ENCODE data around the gene CLDN12. TPM values are rescaled to one million over a fixed set of nuclear protein-coding genes. Genes with fewer than 3 reads are reported as not detected.

The CLDN12 gene
- 10 to 100 TPM; 45.8 to 48.8 (median 46.9) TPM for polyA plus RNA-seq (ENCODE audit: insufficient read length in 3 of 3)

DNA sequence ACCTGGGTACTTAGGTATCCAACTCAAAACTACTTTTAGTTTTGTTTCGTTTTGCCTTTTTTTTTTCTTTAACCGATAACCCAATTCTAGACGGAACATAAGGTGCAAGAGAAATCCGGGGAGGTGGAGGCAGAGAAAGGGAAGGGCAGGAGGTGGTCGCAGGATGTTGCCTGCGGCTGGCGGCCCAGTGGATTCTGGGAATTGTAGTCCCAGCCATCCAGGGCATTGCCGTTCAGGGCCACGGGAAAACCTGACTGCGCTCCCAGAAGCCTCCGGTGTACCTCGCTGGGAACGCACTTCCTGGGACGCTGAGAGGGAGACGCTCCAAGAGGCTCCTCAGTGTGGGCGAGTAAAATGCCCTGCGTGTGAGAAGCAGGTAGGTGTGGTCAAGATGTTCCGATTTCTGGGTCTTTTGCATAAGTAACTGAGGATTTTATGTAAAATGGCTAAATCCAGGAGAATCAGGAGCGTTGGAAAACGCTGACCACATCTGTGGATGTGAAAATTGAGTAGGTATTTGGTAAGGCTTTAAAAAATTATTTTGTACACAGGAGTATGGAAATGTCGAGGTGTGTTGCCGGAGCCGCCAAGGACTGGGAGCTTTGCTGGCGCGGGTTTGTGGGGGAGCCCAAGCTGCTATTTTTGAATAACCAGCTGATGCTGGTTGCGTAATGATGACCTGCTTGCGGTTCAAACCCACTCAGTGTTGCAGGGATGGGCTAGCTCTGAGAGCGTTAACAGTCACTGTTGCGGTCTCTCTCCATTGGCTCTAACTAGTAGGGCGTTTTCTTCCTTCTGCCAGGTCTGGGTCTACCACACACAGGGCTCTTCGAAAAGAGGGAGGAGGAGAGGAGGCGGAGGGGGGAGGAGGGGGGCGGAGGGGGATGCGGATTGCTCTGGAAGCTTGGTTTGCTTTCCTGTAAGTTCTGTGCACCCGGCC lies at the start of gene CLDN12:
Gene CLDN12 (plus strand): TSS at position 288 of the 940 bp plus-strand sequence. CDS start 9,216 bp downstream, outside the sequence.
- DNase-seq (ENCODE audit: low read depth in 3 of 3, low spot score in 2 of 3), result peak; percentile 74 to 80 (median 75)

DNA sequence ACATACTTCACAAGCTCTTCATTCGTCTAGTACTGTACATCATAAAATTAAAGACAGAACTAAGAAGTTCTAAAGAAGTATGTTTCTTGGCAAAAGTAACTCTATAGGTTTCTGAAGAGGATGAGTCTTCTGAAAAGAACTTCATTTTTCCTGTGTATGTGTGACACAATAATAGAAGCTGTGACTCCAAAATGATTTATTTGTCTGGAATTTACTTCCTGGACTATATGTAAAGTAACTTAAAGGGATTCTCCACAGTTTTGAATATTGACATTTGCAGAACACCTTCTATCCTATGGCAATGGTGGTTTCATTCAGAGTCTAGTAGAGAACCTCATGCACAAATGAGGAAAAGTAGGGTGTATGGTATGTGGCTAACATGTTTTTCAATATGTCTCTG lies 19.8 kb upstream of the CLDN12 start:
- no peak for DNase-seq (ENCODE audit: low read depth in 3 of 3, low spot score in 2 of 3)

DNA sequence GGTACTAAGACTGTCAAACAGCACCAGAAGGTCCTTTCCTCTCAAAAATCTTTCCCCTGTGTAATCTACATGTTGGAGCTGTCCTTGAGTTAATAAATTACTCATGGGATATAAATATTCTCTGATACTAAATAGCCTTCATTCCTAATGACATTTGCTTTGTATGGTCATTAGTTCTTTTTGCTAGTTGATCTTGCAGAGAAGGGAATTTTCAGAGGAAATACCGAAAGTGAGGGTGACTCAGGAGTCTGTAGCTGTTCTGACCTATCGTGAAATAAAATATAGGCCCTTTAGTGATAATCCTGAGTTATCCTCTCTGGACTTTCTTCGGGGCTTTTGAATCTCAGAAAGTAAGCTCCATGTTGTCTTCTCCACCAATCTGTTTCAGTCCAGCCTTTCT lies 19.4 kb upstream of the CLDN12 start:
- no peak for DNase-seq (ENCODE audit: low read depth in 3 of 3, low spot score in 2 of 3)

DNA sequence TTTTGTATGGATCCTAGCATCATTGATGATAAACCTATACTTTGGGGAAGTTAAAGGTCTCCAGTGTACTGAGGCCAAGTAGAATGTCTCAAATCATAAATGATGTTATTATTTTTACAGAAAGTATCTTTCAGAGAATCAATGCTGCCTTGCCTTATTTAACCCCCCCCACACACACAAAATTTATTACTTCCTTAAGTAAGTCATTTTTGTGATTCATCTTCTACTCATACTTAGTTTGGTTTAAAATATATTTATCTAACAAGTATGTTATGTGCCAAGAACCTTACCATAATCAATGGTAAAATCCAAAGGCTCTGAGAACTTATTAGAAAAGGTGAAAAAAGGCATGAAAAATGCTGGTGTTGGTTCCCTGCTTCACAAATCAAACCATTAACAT lies 18.8 kb upstream of the CLDN12 start:
- DNase-seq (ENCODE audit: low read depth in 3 of 3, low spot score in 2 of 3), result no peak

DNA sequence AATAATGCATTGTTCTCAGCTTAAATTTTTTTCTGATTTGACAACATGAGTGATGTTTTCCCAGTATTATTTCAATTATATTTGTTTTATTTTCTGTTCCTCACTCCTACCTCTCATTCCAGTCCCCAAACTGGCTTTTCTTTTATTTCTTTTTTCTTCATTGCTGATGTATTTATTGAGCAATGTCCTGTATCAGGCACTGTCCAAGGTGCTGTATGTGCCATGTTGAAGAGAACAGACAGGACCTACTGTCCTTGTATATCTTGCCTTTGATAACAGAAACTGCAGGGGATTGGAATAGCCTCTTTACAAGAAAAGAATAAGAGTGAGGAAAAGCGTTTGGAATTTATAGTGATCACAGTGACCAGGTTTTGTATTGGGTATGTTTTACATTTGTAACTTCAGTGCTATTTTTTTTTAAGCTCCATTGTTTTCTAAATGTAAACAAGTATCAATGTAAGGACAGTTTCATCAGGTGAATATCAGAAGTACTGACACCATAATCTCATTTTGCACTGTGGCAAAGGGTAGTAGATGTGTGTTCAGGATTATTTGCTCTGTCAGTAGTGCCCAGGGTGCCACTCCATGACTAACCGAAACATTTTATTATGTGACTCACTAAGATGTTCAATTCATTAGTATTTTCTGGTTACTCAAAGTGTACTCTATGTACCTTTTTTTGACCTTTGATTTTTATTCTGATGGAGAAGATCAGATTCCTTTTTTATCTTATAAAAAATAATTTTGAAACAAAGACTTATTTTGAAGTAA lies 15.6 kb upstream of the CLDN12 start:
- DNase-seq (ENCODE audit: low read depth in 3 of 3, low spot score in 2 of 3), result no peak

DNA sequence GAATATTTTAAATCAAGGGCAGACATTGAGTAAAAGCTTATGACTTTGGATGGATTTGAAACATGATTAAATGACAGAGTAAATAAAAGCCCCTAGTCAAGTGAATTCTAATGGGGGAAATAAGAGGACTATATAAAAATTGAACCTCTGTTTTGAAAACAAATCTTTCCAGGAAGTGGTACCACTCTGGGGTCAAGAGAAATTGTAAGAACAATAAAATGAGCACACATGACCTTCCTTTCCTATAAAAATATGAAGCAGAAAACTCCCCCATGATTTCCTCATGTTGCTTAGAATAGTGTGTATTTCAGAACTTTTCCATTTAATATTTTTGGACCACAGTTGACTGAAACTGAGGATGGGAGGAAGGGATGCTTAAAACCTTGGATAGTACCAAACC lies 12.3 kb upstream of the CLDN12 start:
- DNase-seq (ENCODE audit: low read depth in 3 of 3, low spot score in 2 of 3), result no peak

DNA sequence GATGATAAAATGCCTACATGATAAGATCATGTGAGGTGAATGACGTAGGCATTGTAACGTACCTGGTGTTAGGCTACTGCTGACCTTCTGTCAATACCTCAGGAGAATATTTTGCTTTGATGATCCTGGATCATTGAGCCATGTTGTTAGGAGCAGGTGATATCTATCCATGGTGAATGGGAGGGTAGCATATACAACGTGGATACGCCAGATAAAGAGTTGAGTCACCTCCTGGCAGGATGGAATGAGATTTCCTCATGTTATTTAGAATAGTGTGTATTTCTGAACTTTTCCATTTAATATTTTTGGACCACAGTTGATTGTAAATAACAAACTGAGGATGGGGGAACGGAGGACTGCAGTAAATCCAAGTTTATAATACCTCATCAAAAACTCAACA lies 11.8 kb upstream of the CLDN12 start:
- no peak for DNase-seq (ENCODE audit: low read depth in 3 of 3, low spot score in 2 of 3)

DNA sequence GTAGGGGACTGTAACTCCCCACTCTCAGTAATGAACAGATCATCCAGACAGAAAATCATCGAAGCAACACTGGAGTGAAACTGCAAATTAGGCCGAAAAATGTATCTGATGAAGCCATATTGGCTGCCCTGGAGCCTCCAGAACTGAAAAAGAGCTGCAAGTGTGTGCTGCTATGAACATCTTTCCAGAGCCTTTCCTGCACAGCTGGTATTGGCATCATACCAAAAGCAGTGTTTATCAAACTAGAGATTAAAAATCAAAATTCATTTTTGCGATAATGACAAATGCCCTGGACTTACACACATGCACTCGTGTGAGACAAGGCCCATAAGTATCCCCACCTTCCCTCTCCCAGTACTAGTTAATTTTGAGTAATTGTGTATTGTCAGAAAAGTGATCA lies 6.8 kb upstream of the CLDN12 start:
- no peak for DNase-seq (ENCODE audit: low read depth in 3 of 3, low spot score in 2 of 3)

DNA sequence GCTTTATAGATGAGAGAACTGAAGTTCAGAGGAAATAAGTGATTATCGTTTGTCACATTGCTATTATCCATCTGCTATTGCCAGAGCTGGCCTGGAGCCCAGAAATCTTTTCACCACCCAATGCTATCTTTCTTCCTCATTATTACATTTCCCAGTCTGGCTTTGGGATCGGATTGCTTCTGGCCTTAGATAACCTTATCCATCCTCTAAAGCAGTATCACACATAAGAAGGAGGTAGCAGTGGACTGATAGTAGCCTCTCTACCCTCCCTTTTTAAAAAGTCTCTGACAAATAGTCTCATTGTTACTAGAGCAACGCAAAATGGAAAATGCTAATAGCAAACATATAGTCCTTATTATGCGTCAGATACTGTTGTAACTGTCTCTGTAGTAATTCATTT lies 1.3 kb upstream of the CLDN12 start:
- no peak for DNase-seq (ENCODE audit: low read depth in 3 of 3, low spot score in 2 of 3)

DNA sequence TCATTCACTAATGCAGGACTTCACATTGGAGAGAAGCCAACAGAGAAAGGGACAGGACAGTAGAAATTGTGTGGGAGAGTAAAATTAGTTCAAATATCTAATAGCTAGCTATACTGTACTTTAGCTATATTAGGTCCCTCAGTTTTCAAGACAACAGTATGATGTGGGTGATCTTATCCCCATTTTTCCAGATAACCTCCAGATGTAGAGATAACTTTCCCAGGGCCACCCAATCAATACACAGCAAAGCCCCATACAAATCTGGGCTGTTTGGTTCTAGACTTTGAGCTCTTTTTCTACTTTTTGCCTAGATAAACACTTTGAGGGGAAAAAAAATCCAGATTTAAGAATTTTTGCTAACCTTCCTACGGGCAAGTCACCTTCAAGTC lies 482 bp upstream of the CLDN12 start:
- no peak for DNase-seq (ENCODE audit: low read depth in 3 of 3, low spot score in 2 of 3)

DNA sequence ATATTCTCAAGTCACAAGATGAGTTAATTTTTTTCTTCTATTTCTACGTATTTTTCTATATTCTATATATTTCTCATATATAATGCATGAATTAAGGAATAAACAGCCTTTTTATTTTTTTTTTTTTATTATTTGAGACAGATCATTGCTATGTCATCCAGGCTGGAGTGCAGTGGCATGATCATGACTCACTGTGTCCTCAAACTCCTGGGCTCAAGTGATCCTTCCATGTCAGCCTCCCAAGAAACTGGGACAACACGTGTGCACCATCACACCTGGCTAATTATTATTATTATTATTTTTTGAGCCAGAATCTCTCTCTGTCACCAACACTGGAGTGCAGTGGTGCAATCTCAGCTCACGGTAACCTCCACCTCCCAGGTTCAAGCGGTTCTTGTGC lies 1.5 kb downstream of the CLDN12 start:
- DNase-seq (ENCODE audit: low read depth in 3 of 3, low spot score in 2 of 3), result no peak

DNA sequence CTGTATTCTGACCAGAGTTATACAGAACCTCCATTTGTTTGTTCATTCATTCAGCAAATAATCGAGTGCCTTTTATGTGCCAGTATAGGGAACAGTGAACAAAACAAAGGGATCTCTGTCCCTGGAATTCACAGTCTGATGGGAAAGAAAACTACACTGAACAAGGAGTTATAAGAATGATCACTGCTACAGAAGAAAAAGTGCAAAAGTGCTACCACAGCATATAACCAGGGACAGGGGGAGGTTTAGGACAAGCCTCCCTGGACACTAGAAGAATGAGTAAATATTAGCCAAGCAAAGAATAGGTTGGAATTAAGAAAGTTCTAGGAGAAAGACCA lies 4.2 kb downstream of the CLDN12 start:
- DNase-seq (ENCODE audit: low read depth in 3 of 3, low spot score in 2 of 3), result no peak

DNA sequence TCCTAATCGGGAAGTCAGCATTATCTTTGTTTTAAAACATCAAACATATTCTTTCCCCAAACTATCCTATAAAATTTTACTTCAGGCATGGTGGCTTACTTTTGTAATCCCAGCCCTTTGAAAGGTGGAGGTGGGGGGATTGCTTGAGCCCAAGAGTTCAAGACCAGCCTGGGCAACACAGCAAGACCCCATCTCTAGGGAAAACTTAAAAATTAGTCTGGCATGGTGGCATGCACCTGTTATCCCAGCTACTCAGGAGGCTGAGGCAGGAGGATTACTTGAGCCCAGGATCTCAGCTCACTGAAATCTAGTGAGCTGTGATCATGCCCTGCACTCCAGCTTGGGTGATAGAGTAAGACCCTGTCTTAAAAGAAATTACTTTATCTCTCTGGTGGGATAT lies 4.9 kb downstream of the CLDN12 start:
- DNase-seq (ENCODE audit: low read depth in 3 of 3, low spot score in 2 of 3), result no peak

DNA sequence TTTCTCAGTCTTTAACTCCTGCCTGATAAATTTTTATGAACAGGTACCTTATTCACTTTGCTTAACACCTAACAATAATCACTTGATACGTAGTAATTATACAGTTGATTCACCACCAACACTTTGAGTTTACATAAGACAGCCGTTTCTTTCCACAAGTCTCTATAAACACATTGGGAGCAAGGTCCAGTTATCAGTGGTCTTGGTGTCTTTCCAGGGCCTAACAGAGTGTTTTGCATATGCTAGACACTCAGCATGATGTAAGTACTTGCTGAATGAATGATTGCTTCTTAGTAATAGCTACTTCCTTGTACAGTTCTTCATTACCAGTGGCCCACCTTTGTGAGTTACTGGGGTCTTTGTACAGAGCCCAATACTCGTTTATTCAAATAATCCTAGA lies 6.4 kb downstream of the CLDN12 start:
- no peak for DNase-seq (ENCODE audit: low read depth in 3 of 3, low spot score in 2 of 3)

DNA sequence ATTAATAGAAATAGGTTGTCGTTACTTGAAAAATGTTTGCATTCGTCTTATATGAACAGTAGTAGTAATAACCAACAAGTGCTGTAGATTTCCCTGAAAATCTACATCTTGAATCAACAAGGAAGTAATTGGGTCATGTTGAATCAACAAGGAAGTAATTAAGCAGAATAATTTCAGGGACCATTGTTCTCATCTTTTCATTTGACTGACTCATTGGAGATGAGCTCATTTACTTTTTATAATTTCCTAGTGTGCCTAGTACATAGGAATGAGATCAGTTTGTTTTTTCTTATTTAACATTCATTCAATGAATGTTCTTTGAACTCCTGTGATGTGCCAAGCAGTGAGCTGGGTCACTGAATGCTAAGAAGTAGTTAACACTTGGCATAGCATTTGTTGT lies 8.2 kb downstream of the CLDN12 start:
- DNase-seq (ENCODE audit: low read depth in 3 of 3, low spot score in 2 of 3), result no peak

DNA sequence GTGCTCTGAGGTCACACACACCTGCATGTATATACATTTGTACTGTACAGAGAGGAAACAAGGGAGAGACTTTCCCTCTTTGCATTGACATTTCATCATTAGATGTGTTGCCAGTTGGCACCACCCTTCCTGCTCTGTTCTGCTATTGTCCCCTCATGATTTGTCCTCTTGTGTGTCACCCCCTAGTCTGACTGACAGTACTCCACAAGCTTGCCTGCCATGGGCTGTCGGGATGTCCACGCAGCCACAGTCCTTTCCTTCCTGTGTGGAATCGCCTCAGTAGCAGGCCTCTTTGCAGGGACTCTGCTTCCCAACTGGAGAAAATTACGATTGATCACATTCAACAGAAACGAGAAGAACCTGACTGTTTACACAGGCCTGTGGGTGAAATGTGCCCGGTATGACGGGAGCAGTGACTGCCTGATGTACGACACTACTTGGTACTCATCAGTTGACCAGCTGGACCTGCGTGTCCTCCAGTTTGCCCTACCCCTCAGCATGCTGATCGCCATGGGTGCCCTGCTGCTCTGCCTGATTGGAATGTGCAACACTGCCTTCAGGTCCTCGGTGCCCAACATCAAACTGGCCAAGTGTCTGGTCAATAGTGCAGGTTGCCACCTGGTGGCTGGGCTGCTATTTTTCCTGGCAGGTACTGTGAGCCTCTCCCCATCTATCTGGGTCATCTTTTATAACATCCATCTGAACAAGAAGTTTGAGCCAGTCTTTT lies 9.4 kb downstream of the CLDN12 start:
- no peak for DNase-seq (ENCODE audit: low read depth in 3 of 3, low spot score in 2 of 3)

DNA sequence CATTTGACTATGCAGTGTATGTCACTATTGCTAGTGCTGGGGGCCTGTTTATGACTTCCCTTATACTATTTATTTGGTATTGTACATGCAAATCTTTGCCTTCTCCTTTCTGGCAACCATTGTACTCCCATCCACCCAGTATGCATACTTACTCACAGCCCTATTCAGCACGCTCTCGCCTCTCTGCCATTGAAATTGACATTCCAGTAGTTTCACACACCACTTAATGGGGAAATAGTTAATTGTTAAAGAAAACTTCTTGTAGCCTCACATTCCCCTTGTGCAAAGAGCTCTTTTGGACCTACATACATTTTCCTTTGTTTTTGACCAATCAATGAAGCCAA lies 9.9 kb downstream of the CLDN12 start:
- no peak for DNase-seq (ENCODE audit: low read depth in 3 of 3, low spot score in 2 of 3)

DNA sequence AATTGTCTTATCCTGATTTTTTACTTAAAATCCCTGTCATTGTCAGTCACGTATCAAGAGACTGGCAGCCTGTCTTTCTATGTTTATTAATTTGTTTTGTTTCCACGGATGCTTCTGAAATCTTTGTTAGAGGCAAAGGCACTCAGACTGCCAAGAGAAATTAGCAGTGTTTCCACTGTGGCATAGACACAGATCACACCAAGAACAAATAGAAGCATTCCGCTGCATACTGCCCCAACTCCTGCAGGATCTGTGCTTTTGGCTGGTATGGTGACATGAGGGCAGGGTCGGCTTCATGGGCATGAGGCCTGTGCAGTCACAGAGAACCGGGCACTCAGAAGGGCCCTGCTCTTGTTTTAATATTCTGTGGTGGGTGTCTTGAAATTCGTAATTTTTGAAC lies 18.4 kb downstream of the CLDN12 start:
- no peak for DNase-seq (ENCODE audit: low read depth in 3 of 3, low spot score in 2 of 3)

DNA sequence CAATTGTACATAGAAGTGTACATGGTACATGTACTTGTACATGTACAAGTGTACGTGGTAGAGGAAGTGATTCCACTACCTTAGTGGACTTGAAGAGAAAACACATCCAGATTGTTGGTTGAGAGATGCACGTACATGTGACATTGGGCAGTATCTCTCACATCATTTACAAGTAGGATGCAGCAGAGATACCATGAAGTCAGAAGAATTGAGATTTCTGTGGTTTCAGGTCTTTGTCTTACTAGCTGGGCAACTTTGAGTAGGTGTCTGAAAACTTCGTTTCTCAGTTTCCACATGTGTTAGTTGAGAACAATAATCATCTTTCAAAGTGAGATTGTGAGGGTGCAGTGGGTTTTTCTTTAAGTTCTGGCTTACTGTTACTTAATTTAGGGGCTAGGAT lies 21.5 kb downstream of the CLDN12 start:
- DNase-seq (ENCODE audit: low read depth in 3 of 3, low spot score in 2 of 3), result no peak

DNA sequence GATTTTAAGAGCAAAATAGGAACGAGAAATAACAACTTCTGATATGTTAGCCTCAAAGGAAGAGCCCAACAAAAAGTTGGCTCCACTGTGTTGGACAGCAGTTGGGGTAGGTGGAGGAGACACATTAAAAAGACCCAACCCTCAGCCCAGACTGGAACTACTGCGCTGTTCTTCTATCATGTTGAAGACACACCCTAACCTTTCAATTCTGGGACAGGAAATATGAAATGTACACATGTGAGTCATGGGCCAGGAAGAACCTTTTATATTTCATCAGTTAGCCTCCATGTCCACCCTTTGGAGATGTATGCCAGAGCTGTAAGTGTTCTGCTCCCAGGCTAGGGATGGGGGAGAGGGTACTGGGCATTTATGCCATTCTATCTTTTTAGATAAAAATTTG lies 22.1 kb downstream of the CLDN12 start:
- no peak for DNase-seq (ENCODE audit: low read depth in 3 of 3, low spot score in 2 of 3)

All from right renal cortex interstitium (tissue), 3 donors.